Gastroesophageal sphincter (tissue), 4 donors: ENCODE data around the gene NDUFA7. TPM values are rescaled to one million over a fixed set of nuclear protein-coding genes. Genes with fewer than 3 reads are reported as not detected.

Source experiments
- ATAC-seq: fragments of 150-250 bp; one replicate; pipeline ENCODE4 v1.9.1; 2016; ENCODE audit warnings: mild to moderate bottlenecking, moderate library complexity
- H3K27ac ChIP-seq, 4 donors: fragments of 200-600 bp; sonication (generic) in 3 of 4; 1 replicate in 3 of 4; 2 replicates in 1 of 4; pipeline ENCODE4 v1.5.1; 2016 to 2019
- H3K27me3 ChIP-seq: fragments of 200-600 bp; sonication (generic); one replicate; pipeline ENCODE4 v1.5.1; 2019
- H3K36me3 ChIP-seq, 2 donors: fragments of 200-600 bp; sonication (generic); one replicate each; pipeline ENCODE4 v1.5.1; 2019; ENCODE audit warnings: control low read depth in 1 of 2
- H3K4me1 ChIP-seq, 3 donors: fragments of 200-600 bp; sonication (generic); 1 replicate in 2 of 3; 2 replicates in 1 of 3; pipeline ENCODE4 v1.5.1; 2016 to 2019; ENCODE audit warnings: control low read depth in 2 of 3
- H3K4me3 ChIP-seq, 2 donors: fragments of 200-600 bp; sonication (generic); one replicate each; pipeline ENCODE4 v1.5.1; 2019; ENCODE audit warnings: mild to moderate bottlenecking in 1 of 2, moderate library complexity in 1 of 2
- H3K9me3 ChIP-seq, 3 donors: fragments of 200-600 bp; sonication (generic); one replicate each; pipeline ENCODE4 v1.5.1; 2017 to 2019; ENCODE audit warnings: control low read depth in 2 of 3
- EP300 ChIP-seq: sonication (generic); formaldehyde crosslinking; IDR thresholded peaks from one replicate; pipeline ENCODE4 v1.6.1; 2017; ENCODE audit warnings: antibody characterized with exemption, mild to moderate bottlenecking
- POLR2A ChIP-seq, 2 donors: fragments of 450-650 bp; IDR thresholded peaks; one replicate each; pipeline ENCODE4 v1.6.1; 2017; ENCODE audit warnings: antibody characterized with exemption in 2 of 2, mild to moderate bottlenecking in 2 of 2, moderate library complexity in 1 of 2
- POLR2AphosphoS5 ChIP-seq: sonication (generic); formaldehyde crosslinking; IDR thresholded peaks from one replicate; pipeline ENCODE4 v1.6.1; 2017; ENCODE audit warnings: antibody characterized with exemption
- WGBS, 2 donors: methylation state at CpG; one replicate each; pipeline ENCODE4 v1.1.5; 2018; ENCODE audit warnings: low coverage in 1 of 2; 5-methylcytosine and 5-hydroxymethylcytosine counted together
- total RNA-seq, 4 donors: library from RNA; depleted of rRNA; stranded (reverse); fragments of >200 nt; gene quantifications; one replicate each; pipeline ENCODE4 v1.1.0, GENCODE V29; 2016
- TF ChIP-seq, protein P1 (sequence below), 4 experiments: fragments of 200-600 bp in 2 of 4; fragments of 450-650 bp in 2 of 4; sonication (generic) in 1 of 4; IDR thresholded peaks; one replicate each; pipeline ENCODE4 v1.5.1; 2017 to 2019; ENCODE audit warnings: antibody characterized with exemption in 4 of 4, mild to moderate bottlenecking in 2 of 4, moderate library complexity in 2 of 4

NDUFA7 gene
- total RNA-seq, 4 donors from 2014 or later = 14.5 to 48.3 (median 32.3) TPM

DNA sequence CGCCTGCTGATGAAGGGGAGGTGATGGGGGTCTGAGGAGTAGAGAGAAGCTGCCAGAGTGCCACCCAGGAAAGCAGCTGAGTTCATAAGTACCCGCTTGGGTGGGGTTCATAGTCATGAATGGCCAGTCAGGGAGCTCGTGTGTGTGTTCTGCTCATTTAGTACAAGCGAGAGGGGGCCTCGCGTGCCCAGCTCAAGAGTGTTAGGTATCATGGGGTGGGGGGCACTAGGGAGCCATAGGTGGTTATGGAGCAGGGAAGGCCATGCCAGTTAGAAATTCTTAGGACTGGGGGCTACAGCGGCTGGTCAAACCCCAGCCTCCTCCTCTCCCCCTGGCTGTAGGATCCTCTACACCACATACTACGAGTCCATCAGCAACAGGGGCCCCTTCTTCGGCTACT is 59.8 kb downstream of the NDUFA7 start:
- WGBS, 2 donors = 83 to 84% methylated on average over 2 to 3 of the region's 9 CpGs
- peak; percentile 29 for ATAC-seq
- H3K4me3 ChIP-seq = no peak overlapping the region
- H3K36me3 ChIP-seq = peaks cover 0 to 56% of the 10 kb centered on the region in 2 donors
- H3K9me3 ChIP-seq = no peaks in the 10 kb centered on the region
- no peaks in the 10 kb centered on the region for H3K4me1 ChIP-seq
- TF ChIP-seq POLR2AphosphoS5 = no peak
- TF ChIP-seq POLR2A (IDR thresholded peaks at IDR 0.05) = no peak
- TF ChIP-seq, protein P1, sequence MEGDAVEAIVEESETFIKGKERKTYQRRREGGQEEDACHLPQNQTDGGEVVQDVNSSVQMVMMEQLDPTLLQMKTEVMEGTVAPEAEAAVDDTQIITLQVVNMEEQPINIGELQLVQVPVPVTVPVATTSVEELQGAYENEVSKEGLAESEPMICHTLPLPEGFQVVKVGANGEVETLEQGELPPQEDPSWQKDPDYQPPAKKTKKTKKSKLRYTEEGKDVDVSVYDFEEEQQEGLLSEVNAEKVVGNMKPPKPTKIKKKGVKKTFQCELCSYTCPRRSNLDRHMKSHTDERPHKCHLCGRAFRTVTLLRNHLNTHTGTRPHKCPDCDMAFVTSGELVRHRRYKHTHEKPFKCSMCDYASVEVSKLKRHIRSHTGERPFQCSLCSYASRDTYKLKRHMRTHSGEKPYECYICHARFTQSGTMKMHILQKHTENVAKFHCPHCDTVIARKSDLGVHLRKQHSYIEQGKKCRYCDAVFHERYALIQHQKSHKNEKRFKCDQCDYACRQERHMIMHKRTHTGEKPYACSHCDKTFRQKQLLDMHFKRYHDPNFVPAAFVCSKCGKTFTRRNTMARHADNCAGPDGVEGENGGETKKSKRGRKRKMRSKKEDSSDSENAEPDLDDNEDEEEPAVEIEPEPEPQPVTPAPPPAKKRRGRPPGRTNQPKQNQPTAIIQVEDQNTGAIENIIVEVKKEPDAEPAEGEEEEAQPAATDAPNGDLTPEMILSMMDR (IDR thresholded peaks at IDR 0.05) = no peak
- no peak for TF ChIP-seq EP300
- no peak overlapping the region for H3K27ac ChIP-seq
- no peaks in the 10 kb centered on the region for H3K27me3 ChIP-seq

Other genes with a start within 250 kb of the NDUFA7 start
- gene FBN3, start 171.8 kb downstream of the NDUFA7 start, total RNA-seq = under 1 TPM in 1 of 4 donors, not detected in 3; 0.02 TPM
- 10 to 100 TPM; 24.8 to 33.8 (median 31.9) TPM for gene CERS4, start 112.0 kb downstream of the NDUFA7 start, total RNA-seq
- gene CD320, start 13.0 kb downstream of the NDUFA7 start, total RNA-seq = 10 to 100 TPM; 25.4 to 58.5 (median 40.8) TPM
- gene RPS28, start 121 bp upstream of the NDUFA7 start, total RNA-seq = 100 to 1,000 TPM; 172 to 357 (median 250) TPM
- 10 to 100 TPM in 3 of 4 donors, 1 to 10 TPM in 1; 9.8 to 22.3 (median 19.2) TPM for gene KANK3, start 21.9 kb upstream of the NDUFA7 start, total RNA-seq
- gene ANGPTL4, start 42.8 kb upstream of the NDUFA7 start, total RNA-seq = 10 to 100 TPM in 3 of 4 donors, 1 to 10 TPM in 1; 4.4 to 48.2 (median 19.4) TPM
- gene RAB11B, start 69.0 kb upstream of the NDUFA7 start, total RNA-seq = 10 to 100 TPM; 28.6 to 71.8 (median 36.1) TPM
- 100 to 1,000 TPM; 125 to 330 (median 237) TPM for gene MARCHF2, start 91.9 kb upstream of the NDUFA7 start, total RNA-seq
- 100 to 1,000 TPM in 2 of 4 donors, 10 to 100 TPM in 2; 75.1 to 120 (median 101) TPM for gene HNRNPM, start 123.6 kb upstream of the NDUFA7 start, total RNA-seq
- 1 to 10 TPM in 1 of 4 donors, under 1 TPM in 3; 0.23 to 1.2 (median 0.45) TPM for gene PRAM1, start 181.3 kb upstream of the NDUFA7 start, total RNA-seq
- gene ZNF414, start 192.8 kb upstream of the NDUFA7 start, total RNA-seq = 10 to 100 TPM in 2 of 4 donors, 1 to 10 TPM in 2; 3.6 to 18.9 (median 10.3) TPM